ENCODE data around the gene CNGA4.
A peak's percentile ranks its signal among the peaks of the same experiment; 100 is the strongest.

Gene CNGA4

DNA sequence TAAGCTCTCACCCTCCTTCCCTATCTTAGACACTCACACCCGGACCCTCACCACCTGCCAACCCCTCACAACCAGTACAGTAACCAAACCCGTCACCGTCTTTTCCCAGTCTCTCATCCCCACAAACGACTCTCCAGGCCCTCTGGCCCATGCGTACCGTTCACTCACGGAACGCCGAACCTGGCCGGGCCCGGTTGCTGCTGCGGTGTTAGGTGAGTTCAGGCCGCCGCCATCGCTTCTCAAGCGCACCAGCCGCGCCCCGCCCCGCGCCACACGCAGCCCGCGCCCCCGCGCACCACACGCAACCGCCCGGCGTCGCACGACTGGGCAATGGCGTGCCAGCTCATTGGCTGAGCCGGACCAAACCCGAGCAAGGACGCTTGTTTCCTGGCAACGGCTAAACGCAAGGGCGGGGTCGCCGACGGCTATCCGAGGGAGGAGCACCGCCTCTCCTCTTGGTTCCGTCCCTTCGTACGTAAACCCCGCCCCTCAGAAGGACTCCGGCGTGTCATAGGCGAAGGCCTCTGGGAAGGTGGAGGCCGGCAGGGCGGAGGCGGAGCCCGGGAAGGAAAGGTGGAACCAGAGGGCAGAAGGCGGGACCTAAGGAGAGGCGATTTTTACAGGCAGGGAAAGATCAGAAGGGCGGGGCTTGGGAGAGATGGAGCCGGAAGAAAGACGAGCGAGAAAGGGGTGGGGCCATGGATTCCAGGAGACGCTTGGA, 4.3 kb upstream of the CNGA4 start, which contains the start of gene FHIP1B:
Gene FHIP1B, minus strand, starts transcription at position 250 of the 721 bp plus-strand sequence. CDS start 10,120 bp downstream, outside the sequence.
- H3K27ac ChIP-seq, result peak within 1 kb of the TSS; percentile 90
- H3K36me3 ChIP-seq, result no peaks in the 10 kb centered on the region
- TF ChIP-seq, protein P1, sequence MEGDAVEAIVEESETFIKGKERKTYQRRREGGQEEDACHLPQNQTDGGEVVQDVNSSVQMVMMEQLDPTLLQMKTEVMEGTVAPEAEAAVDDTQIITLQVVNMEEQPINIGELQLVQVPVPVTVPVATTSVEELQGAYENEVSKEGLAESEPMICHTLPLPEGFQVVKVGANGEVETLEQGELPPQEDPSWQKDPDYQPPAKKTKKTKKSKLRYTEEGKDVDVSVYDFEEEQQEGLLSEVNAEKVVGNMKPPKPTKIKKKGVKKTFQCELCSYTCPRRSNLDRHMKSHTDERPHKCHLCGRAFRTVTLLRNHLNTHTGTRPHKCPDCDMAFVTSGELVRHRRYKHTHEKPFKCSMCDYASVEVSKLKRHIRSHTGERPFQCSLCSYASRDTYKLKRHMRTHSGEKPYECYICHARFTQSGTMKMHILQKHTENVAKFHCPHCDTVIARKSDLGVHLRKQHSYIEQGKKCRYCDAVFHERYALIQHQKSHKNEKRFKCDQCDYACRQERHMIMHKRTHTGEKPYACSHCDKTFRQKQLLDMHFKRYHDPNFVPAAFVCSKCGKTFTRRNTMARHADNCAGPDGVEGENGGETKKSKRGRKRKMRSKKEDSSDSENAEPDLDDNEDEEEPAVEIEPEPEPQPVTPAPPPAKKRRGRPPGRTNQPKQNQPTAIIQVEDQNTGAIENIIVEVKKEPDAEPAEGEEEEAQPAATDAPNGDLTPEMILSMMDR (IDR thresholded peaks at IDR 0.05), result peak; percentile 42
- no peaks in the 10 kb centered on the region for H3K27me3 ChIP-seq
- H3K9me3 ChIP-seq, result no peaks in the 10 kb centered on the region
- peak within 1 kb of the TSS; percentile 75 to 97 for H3K4me3 ChIP-seq (ENCODE audit: low read depth in 1 of 2, low read length in 1 of 2)
- H3K4me1 ChIP-seq (ENCODE audit: control insufficient read depth in 1 of 2, insufficient read depth in 1 of 2, low read depth in 1 of 2, low read length in 1 of 2), result peaks cover 64% of the 10 kb centered on the region in 2 experiments

DNA sequence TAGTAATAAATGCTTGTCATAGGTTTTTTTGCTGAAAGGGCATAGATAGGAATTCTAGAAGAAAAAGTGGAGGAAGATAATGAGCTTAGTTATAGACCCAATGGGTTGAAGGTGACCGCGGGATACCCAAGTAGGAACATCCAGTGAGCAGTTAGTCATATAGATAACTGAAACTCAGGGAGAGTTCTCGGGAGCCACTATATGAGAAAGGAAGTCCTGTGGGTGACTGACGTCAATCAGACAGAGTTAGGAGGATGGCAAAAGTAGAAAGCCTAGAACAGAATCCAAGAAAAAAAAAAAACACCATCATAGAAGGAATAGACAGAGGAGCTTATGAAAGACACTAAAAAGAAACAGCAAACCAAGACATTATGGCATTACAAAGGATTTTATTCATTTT, 1.6 kb upstream of the CNGA4 start:
- H3K27ac ChIP-seq, result no peak overlapping the region
- no peaks in the 10 kb centered on the region for H3K27me3 ChIP-seq
- H3K4me1 ChIP-seq (ENCODE audit: control insufficient read depth in 1 of 2, insufficient read depth in 1 of 2, low read depth in 1 of 2, low read length in 1 of 2), result peaks cover 59 to 61% of the 10 kb centered on the region in 2 experiments
- no peaks in the 10 kb centered on the region for H3K36me3 ChIP-seq
- H3K4me3 ChIP-seq (ENCODE audit: low read depth in 1 of 2, low read length in 1 of 2), result no peak overlapping the region
- TF ChIP-seq, protein P1 (IDR thresholded peaks at IDR 0.05), result no peak
- no peaks in the 10 kb centered on the region for H3K9me3 ChIP-seq

- Histone ChIP-seq H3K27me3 (no peaks in the 10 kb centered on the region), H3K36me3 (no peaks in the 10 kb centered on the region), H3K27ac (no peak overlapping the region), H3K4me3 (ENCODE audit: low read depth in 1 of 2, low read length in 1 of 2) (no peak overlapping the region), H3K9me3 (no peaks in the 10 kb centered on the region), H3K4me1 (ENCODE audit: control insufficient read depth in 1 of 2, insufficient read depth in 1 of 2, low read depth in 1 of 2, low read length in 1 of 2) (peaks cover 54 to 56% of the 10 kb centered on the region in 2 experiments)
- TF ChIP-seq, protein P1 (IDR thresholded peaks at IDR 0.05), result no peak
Observed at GRCh38 chr11:6237761-6238302, 1.1 kb upstream of the CNGA4 start.

DNA sequence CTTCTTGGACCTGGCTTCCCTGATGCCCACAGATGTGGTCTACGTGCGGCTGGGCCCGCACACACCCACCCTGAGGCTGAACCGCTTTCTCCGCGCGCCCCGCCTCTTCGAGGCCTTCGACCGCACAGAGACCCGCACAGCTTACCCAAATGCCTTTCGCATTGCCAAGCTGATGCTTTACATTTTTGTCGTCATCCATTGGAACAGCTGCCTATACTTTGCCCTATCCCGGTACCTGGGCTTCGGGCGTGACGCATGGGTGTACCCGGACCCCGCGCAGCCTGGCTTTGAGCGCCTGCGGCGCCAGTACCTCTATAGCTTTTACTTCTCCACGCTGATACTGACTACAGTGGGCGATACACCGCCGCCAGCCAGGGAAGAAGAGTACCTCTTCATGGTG, 1.2 kb downstream of the CNGA4 start:
- Histone ChIP-seq H3K4me1 (ENCODE audit: control insufficient read depth in 1 of 2, insufficient read depth in 1 of 2, low read depth in 1 of 2, low read length in 1 of 2) (peaks cover 39 to 40% of the 10 kb centered on the region in 2 experiments), H3K27ac (peak overlapping the region; percentile 79), H3K9me3 (no peaks in the 10 kb centered on the region), H3K36me3 (no peaks in the 10 kb centered on the region), H3K27me3 (no peaks in the 10 kb centered on the region), H3K4me3 (ENCODE audit: low read depth in 1 of 2, low read length in 1 of 2) (peak overlapping the region in 1 of 2 experiments; percentile 47)
- TF ChIP-seq, protein P1 (IDR thresholded peaks at IDR 0.05), result no peak

DNA sequence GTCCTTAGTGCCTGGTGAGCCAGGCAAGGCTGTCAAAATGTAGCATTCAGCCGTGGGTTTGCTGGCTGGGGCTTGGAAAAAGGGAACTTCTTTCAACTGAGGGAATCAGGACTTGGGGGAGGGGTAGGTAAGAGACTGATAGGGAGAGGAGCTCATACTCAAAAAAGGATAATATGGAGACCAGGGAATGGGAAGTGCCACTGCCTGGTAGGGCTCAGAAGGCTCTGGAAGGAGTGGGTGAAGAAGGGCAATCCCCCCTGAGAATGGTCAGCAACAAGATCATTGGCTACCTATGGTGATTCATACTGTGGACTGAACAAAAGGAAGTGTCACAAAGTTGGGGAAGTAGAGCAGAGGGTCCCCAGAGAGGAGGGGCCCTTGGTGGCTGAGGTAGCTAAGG, 1.9 kb downstream of the CNGA4 start:
- Histone ChIP-seq H3K27ac (peak overlapping the region; percentile 79), H3K4me3 (ENCODE audit: low read depth in 1 of 2, low read length in 1 of 2) (peak overlapping the region in 1 of 2 experiments; percentile 47), H3K36me3 (no peaks in the 10 kb centered on the region), H3K9me3 (no peaks in the 10 kb centered on the region), H3K4me1 (ENCODE audit: control insufficient read depth in 1 of 2, insufficient read depth in 1 of 2, low read depth in 1 of 2, low read length in 1 of 2) (peaks cover 33% of the 10 kb centered on the region in 2 experiments), H3K27me3 (no peaks in the 10 kb centered on the region)
- TF ChIP-seq, protein P1 (IDR thresholded peaks at IDR 0.05), result no peak

Measured in neutrophil (primary cell).